Smooth muscle cell (in vitro differentiated cells): ENCODE results near the gene PNKP. TPM values are rescaled to one million over a fixed set of nuclear protein-coding genes. Genes with fewer than 3 reads are reported as not detected.

Experiments used
- DNase-seq: peaks from one replicate; lab custom pipeline; 2025; ENCODE audit not compliant: unreplicated experiment; lab: John Stamatoyannopoulos, UW
- H2AFZ ChIP-seq: fragments of 200-600 bp; sonication (generic); 2 replicates; pipeline ENCODE4 v1.6.0; 2016; ENCODE audit warnings: antibody characterized with exemption, low read depth, mild to moderate bottlenecking
- H3F3A ChIP-seq: fragments of 200-600 bp; sonication (generic); 2 replicates; pipeline ENCODE4 v1.6.0; 2017; ENCODE audit warnings: antibody characterized with exemption, low read depth
- H3K27ac ChIP-seq: fragments of 200-600 bp; sonication (generic); 2 replicates; pipeline ENCODE4 v1.5.1; 2016; ENCODE audit warnings: low read depth, mild to moderate bottlenecking
- H3K27me3 ChIP-seq: fragments of 200-600 bp; sonication (generic); 2 replicates; pipeline ENCODE4 v1.6.1; 2016; ENCODE audit warnings: low read depth, mild to moderate bottlenecking
- H3K36me3 ChIP-seq: fragments of 200-600 bp; sonication (generic); 2 replicates; pipeline ENCODE4 v1.5.1; 2016; ENCODE audit warnings: low read depth
- H3K4me1 ChIP-seq: fragments of 200-600 bp; sonication (generic); 2 replicates; pipeline ENCODE4 v1.5.1; 2016; ENCODE audit warnings: low read depth
- H3K4me2 ChIP-seq: fragments of 200-600 bp; sonication (generic); 2 replicates; pipeline ENCODE4 v1.6.0; 2016; ENCODE audit warnings: mild to moderate bottlenecking
- H3K4me3 ChIP-seq: fragments of 200-600 bp; sonication (generic); 2 replicates; pipeline ENCODE4 v1.5.1; 2016; ENCODE audit warnings: mild to moderate bottlenecking
- H3K79me2 ChIP-seq: fragments of 200-600 bp; sonication (generic); 2 replicates; pipeline ENCODE4 v1.6.0; 2016; ENCODE audit warnings: low read depth, mild to moderate bottlenecking
- H3K9ac ChIP-seq: fragments of 200-600 bp; sonication (generic); 2 replicates; pipeline ENCODE4 v1.6.0; 2016; ENCODE audit warnings: low read depth
- H3K9me3 ChIP-seq: fragments of 200-600 bp; sonication (generic); replicated peaks from 2 replicates; pipeline ENCODE4 v1.5.1; 2016; ENCODE audit warnings: low read depth
- H4K20me1 ChIP-seq: fragments of 200-600 bp; sonication (generic); 2 replicates; pipeline ENCODE4 v1.6.0; 2016; ENCODE audit warnings: low read depth
- WGBS: methylation state at CpG from one replicate; pipeline ENCODE4 v1.1.7; 2016; ENCODE audit warnings: low lambda C conversion rate; 5-methylcytosine and 5-hydroxymethylcytosine counted together
- polyA plus RNA-seq: library from polyadenylated mRNA; unstranded; fragments of >200 nt; fragmentation: Nextera tagmentation; extraction: Ambion mirVana; gene quantifications from 2 replicates; pipeline ENCODE4 v1.2.1, GENCODE V29; 2016
- total RNA-seq: library from RNA; depleted of rRNA; stranded (reverse); fragments of >200 nt; gene quantifications from 2 replicates; pipeline ENCODE4 v1.2.3, GENCODE V29; 2014
- TF ChIP-seq, protein P1 (sequence below): fragments of 200-600 bp; sonication (generic); IDR thresholded peaks from 2 replicates; pipeline ENCODE4 v1.5.1; 2017; ENCODE audit warnings: borderline replicate concordance, mild to moderate bottlenecking, antibody characterized with exemption; ENCODE audit not compliant: insufficient read depth, poor library complexity, severe bottlenecking

PNKP gene
- total and polyA plus RNA-seq, 2 experiments from 2014 or later, result 15.3 to 42.4 TPM

DNA sequence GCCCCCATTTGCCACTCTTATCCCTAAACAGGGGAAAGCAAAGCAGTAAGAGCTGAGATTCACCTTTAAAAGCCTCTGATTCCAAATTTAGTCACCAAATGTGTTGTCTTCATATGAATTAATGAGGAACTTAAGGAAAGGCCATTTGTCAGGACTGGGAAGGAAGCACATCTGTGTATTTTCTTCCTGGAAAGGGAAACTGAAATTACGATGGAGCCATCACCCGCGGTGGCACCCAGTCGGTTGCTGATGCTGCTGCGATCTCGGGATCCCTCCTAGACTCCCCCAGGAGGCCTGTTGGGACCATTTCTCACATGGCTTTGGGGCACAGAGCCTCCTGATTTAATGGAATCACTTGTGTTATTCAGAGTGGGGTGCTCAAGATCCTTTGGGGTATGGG, 36.8 kb upstream of the PNKP start:
- H3K27ac ChIP-seq, result no peak overlapping the region
- no peaks in the 10 kb centered on the region for H3K79me2 ChIP-seq
- H3K27me3 ChIP-seq, result no peaks in the 10 kb centered on the region
- no peak for DNase-seq
- H3K9me3 ChIP-seq, result no peaks in the 10 kb centered on the region
- no peaks in the 10 kb centered on the region for H3F3A ChIP-seq
- H3K4me2 ChIP-seq, result no peak overlapping the region
- no peak overlapping the region for H2AFZ ChIP-seq
- no peak overlapping the region for H3K4me3 ChIP-seq
- WGBS, result 95% methylated on average over 6 of the region's 6 CpGs
- no peaks in the 10 kb centered on the region for H3K4me1 ChIP-seq
- TF ChIP-seq, protein P1, sequence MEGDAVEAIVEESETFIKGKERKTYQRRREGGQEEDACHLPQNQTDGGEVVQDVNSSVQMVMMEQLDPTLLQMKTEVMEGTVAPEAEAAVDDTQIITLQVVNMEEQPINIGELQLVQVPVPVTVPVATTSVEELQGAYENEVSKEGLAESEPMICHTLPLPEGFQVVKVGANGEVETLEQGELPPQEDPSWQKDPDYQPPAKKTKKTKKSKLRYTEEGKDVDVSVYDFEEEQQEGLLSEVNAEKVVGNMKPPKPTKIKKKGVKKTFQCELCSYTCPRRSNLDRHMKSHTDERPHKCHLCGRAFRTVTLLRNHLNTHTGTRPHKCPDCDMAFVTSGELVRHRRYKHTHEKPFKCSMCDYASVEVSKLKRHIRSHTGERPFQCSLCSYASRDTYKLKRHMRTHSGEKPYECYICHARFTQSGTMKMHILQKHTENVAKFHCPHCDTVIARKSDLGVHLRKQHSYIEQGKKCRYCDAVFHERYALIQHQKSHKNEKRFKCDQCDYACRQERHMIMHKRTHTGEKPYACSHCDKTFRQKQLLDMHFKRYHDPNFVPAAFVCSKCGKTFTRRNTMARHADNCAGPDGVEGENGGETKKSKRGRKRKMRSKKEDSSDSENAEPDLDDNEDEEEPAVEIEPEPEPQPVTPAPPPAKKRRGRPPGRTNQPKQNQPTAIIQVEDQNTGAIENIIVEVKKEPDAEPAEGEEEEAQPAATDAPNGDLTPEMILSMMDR, result no peak
- H4K20me1 ChIP-seq, result peaks cover 4% of the 10 kb centered on the region
- no peak overlapping the region for H3K9ac ChIP-seq
- H3K36me3 ChIP-seq, result no peaks in the 10 kb centered on the region

DNA sequence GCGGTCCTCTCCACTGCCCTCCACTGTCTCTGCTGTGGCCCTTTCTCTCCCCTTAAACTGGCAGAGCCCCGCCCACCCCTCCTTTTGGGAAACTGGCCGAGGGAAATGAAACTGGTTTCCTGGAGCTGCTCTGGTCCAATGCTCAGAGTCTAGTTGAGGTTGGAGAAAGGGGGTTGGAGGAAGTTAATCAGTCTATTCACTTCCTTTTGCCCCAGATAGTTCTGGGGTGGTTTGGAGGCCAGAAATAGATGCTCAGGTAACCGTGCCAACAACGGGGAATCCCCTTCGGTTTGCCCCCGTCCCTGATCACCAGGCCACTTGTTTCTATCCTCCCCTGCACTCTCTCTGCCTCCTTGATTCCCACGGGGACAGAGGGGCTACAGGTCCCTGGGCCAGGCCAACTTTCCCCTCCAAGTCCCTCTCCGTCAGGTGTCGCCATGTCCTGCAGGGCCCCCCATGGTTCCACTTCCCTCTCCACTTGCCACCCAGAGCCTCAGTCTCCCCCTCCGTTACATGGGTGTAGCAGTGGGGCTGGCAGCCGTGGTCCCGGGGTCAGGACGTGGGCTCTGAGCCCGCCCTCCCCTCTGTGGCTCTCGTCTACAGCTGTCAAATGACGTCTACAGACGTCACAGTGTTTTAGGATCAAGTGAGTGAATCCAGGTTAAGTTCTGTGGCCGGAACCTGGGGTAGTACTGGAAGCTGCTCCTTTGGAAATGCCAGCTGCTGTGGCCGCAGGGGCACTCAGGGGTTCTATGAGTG, 29.7 kb upstream of the PNKP start, which contains the start of gene IL4I1:
TSS of gene IL4I1 (minus strand) at position 25 of the 759 bp plus-strand sequence. CDS start 727 bp downstream, outside the sequence.
- Histone ChIP-seq H3K9me3 (no peaks in the 10 kb centered on the region), H3K4me2 (peak within 1 kb of the TSS; percentile 31), H3K4me3 (no peak within 1 kb of the TSS), H3K36me3 (no peaks in the 10 kb centered on the region), H3K79me2 (no peaks in the 10 kb centered on the region), H2AFZ (no peak within 1 kb of the TSS), H3K27me3 (no peaks in the 10 kb centered on the region), H3K4me1 (no peaks in the 10 kb centered on the region), H3K27ac (peak within 1 kb of the TSS; percentile 79), H3F3A (no peaks in the 10 kb centered on the region), H4K20me1 (no peaks in the 10 kb centered on the region), H3K9ac (peak within 1 kb of the TSS; percentile 56)
- 67% methylated on average over 20 of the region's 20 CpGs for WGBS
- DNase-seq, result no peak
- TF ChIP-seq, protein P1, result no peak

DNA sequence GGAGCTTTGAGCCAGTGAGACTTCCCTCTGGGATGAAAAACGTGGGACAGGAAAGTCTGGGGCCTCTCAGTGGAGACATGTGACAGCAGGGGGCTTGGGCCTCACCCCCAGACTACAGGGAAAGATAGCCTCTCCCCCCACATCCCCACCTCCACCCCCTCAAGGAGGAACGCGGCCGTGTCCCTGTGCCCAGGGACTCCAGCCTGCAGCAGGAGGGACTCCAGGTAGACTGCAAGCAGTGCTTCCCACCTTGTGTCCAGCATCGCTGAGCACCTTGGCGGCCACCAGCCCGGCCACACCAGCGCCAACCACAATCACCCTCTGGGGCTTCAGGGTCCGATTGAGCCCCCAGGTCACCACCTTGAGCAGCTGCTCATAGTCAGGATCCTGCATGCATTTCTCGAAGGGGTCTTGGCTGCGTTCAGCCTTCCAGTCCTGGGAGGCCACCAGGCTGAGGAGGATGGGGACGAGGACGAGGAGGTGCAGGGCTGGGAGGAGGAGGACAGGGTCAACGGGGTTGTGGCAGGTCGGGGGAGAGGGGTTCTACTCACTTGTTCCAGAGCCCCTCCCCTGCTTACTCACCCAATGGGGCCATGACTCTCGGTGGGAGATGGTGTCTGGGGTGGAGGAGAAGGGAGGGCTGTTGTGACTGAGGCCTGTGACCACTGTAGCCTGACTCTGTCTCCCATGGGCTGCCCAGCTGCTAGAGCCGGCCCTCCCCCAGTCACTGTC, 28.4 kb upstream of the PNKP start:
- H3K4me3 ChIP-seq, result no peak overlapping the region
- no peaks in the 10 kb centered on the region for H3K9me3 ChIP-seq
- H3K9ac ChIP-seq, result no peak overlapping the region
- no peak overlapping the region for H3K27ac ChIP-seq
- H3F3A ChIP-seq, result no peaks in the 10 kb centered on the region
- H3K4me2 ChIP-seq, result no peak overlapping the region
- no peaks in the 10 kb centered on the region for H3K27me3 ChIP-seq
- H4K20me1 ChIP-seq, result no peaks in the 10 kb centered on the region
- no peaks in the 10 kb centered on the region for H3K36me3 ChIP-seq
- WGBS, result 82% methylated on average over 17 of the region's 17 CpGs
- no peaks in the 10 kb centered on the region for H3K4me1 ChIP-seq
- H2AFZ ChIP-seq, result no peak overlapping the region
- no peak for DNase-seq
- TF ChIP-seq, protein P1, result no peak
- H3K79me2 ChIP-seq, result no peaks in the 10 kb centered on the region
